ENCODE results near the gene S100A1.
"Not testable (repeated sequence)": the region's sequence is repeated elsewhere in the genome, so short reads cannot be mapped to it uniquely, and the experiment has no call there.

The S100A1 gene

DNA sequence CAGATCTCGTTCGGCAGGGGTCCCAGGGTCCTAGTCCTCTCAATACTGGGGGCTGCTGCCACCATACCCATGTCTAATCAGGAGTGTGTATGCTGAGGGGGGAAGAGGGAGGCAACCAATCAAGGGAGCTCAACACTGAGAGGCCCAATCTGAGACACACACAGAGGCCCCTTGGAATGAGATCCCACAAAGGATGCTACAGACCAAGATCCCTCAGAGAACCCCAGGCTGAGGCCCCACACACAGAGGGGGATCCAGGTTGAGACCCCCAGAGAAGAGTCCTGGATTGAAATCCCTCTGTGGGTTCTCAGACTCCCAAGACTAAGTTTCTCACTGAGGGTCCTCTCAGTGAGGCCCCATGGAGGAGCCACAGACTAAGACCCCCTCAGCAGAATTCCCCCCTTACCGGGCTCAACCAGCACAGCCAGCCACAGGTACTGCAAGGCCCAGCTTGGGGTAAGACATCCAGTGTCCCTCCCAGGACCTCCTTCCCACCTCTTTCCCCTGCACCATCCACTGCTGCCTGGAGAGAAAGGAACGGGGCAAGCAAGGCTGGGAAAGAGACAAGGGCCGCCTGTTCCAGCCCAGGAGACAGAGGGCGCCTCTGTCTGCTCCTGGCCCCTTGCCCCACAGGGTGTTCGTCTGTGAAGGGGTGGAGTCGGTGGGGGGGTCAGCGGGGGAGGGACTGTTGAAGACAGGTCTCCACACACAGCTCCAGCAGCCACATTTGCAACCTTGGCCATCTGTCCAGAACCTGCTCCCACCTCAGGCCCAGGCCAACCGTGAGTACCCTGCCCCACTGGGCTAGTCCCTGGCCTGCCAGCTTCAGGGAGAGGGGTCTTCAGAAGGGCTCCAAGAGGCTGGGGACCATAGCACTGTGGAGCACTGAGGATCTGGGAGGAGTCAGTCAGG, at the start of gene S100A1:
Gene S100A1, plus strand, starts transcription at position 720 of the 912 bp plus-strand sequence. CDS start 2,088 bp downstream, outside the sequence.
- no peak for DNase-seq (ENCODE audit: extremely low read depth, insufficient read length)
- no peaks in the 10 kb centered on the region for H3K27me3 ChIP-seq (replicated peaks; ENCODE audit: control insufficient read depth, insufficient read depth, low read length)
- peak within 1 kb of the TSS; percentile 56 for H3K4me3 ChIP-seq (replicated peaks; ENCODE audit: low read depth, low read length)
- H3K36me3 ChIP-seq (ENCODE audit: control insufficient read depth, insufficient read depth, low read length): no peaks in the 10 kb centered on the region; the same call in 1 of the 2 replicates
- TF ChIP-seq CTCF (IDR thresholded peaks at IDR 0.05; ENCODE audit: insufficient read depth, low read length, poor library complexity, severe bottlenecking): no peak

- DNase-seq (ENCODE audit: extremely low read depth, insufficient read length): no peak
- no peaks in the 10 kb centered on the region for H3K36me3 ChIP-seq (ENCODE audit: control insufficient read depth, insufficient read depth, low read length)
- H3K27me3 ChIP-seq (replicated peaks; ENCODE audit: control insufficient read depth, insufficient read depth, low read length): no peaks in the 10 kb centered on the region; the same call in none of the 2 replicates
- H3K4me3 ChIP-seq (replicated peaks; ENCODE audit: low read depth, low read length): no peak overlapping the region
- TF ChIP-seq CTCF (IDR thresholded peaks at IDR 0.05; ENCODE audit: insufficient read depth, low read length, poor library complexity, severe bottlenecking): no peak
Observed at GRCh38 chr1:153578490-153578889, 49.7 kb upstream of the S100A1 start.

DNA sequence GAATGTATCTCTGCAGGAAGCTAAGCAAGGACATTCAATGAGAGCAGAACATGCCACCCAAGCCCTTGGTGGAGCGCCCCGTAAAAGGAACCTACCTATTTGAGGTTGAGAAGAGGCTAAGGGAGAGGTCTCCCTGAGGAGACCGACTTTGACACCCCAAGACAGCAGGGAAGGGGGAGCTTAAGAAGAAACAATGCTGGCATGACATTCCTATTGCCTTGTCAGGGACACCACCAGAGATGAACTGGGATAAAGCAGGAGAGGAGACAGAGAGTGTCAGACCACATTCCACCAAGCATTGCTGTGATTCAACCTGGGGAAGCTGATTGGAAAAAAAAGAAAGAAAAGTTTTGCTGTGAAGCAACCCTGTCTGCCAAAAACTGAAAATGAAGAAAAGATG, 49.3 kb upstream of the S100A1 start:
- no peak overlapping the region for H3K4me3 ChIP-seq (replicated peaks; ENCODE audit: low read depth, low read length)
- no peaks in the 10 kb centered on the region; the same call in none of the 2 replicates for H3K27me3 ChIP-seq (replicated peaks; ENCODE audit: control insufficient read depth, insufficient read depth, low read length)
- no peak for DNase-seq (ENCODE audit: extremely low read depth, insufficient read length)
- TF ChIP-seq CTCF (IDR thresholded peaks at IDR 0.05; ENCODE audit: insufficient read depth, low read length, poor library complexity, severe bottlenecking): no peak
- no peaks in the 10 kb centered on the region for H3K36me3 ChIP-seq (ENCODE audit: control insufficient read depth, insufficient read depth, low read length)

DNA sequence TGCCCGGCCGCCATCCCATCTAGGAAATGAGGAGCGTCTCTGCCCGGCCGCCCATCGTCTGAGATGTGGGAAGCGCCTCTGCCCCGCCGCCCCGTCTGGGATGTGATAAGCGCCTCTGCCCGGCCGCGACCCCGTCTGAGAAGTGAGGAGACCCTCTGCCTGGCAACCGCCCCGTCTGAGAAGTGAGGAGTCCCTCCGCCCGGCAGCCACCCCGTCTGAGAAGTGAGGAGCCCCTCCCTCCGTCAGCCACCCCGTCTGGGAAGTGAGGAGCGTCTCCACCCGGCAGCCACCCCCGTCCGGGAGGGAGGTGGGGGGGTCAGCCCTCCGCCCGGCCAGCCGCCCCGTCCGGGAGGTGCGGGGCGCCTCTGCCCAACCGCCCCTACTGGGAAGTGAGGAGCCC, 45.4 kb upstream of the S100A1 start:
- H3K36me3 ChIP-seq (ENCODE audit: control insufficient read depth, insufficient read depth, low read length); H3K4me3 ChIP-seq (replicated peaks; ENCODE audit: low read depth, low read length); H3K27me3 ChIP-seq (replicated peaks; ENCODE audit: control insufficient read depth, insufficient read depth, low read length); DNase-seq (ENCODE audit: extremely low read depth, insufficient read length): not testable (repeated sequence)

DNA sequence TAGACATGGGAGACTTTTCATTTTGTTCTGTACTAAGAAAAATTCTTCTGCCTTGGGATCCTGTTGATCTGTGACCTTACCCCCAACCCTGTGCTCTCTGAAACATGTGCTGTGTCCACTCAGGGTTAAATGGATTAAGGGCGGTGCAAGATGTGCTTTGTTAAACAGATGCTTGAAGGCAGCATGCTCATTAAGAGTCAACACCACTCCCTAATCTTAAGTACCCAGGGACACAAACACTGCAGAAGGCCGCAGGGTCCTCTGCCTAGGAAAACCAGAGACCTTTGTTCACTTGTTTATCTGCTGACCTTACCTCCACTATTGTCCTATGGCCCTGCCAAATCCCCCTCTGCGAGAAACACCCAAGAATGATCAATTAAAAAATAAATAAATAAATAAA, 44.7 kb upstream of the S100A1 start:
- not testable (repeated sequence) for H3K36me3 ChIP-seq (ENCODE audit: control insufficient read depth, insufficient read depth, low read length); H3K4me3 ChIP-seq (replicated peaks; ENCODE audit: low read depth, low read length); H3K27me3 ChIP-seq (replicated peaks; ENCODE audit: control insufficient read depth, insufficient read depth, low read length); DNase-seq (ENCODE audit: extremely low read depth, insufficient read length)

GRCh38 chr1:153583976-153584375, 44.3 kb upstream of the S100A1 start:
- no peak for DNase-seq (ENCODE audit: extremely low read depth, insufficient read length)
- Histone ChIP-seq H3K27me3 (replicated peaks; ENCODE audit: control insufficient read depth, insufficient read depth, low read length) (no peaks in the 10 kb centered on the region), H3K4me3 (replicated peaks; ENCODE audit: low read depth, low read length) (no peak overlapping the region), H3K36me3 (ENCODE audit: control insufficient read depth, insufficient read depth, low read length) (no peaks in the 10 kb centered on the region)
- TF ChIP-seq CTCF (IDR thresholded peaks at IDR 0.05; ENCODE audit: insufficient read depth, low read length, poor library complexity, severe bottlenecking): no peak

All from GM06990 (cell line).